ENCODE data around the gene PRAMEF12.
"Not testable (repeated sequence)": the region's sequence is repeated elsewhere in the genome, so short reads cannot be mapped to it uniquely, and the experiment has no call there.

Gene PRAMEF12

GRCh38 chr1:12773438-12773837, at the start of gene PRAMEF12:
TSS of gene PRAMEF12 (plus strand) at chr1:12773738. CDS start at chr1:12774868, 1,130 bp downstream.
- no peak for DNase-seq (ENCODE audit: low read depth in 2 of 2)

- DNase-seq (ENCODE audit: low read depth in 2 of 2), result no peak
Measured at GRCh38 chr1:12728391-12728790, 45.1 kb upstream of the PRAMEF12 start.

GRCh38 chr1:12730156-12730555, 43.4 kb upstream of the PRAMEF12 start:
- no peak for DNase-seq (ENCODE audit: low read depth in 2 of 2)

- not testable (repeated sequence) for DNase-seq (ENCODE audit: low read depth in 2 of 2)
Measured at GRCh38 chr1:12731084-12731483, 42.5 kb upstream of the PRAMEF12 start.

GRCh38 chr1:12734651-12735050, 38.9 kb upstream of the PRAMEF12 start:
- DNase-seq (ENCODE audit: low read depth in 2 of 2), result no peak

- no peak for DNase-seq (ENCODE audit: low read depth in 2 of 2)
Measured at GRCh38 chr1:12738934-12739333, 34.6 kb upstream of the PRAMEF12 start.

- no peak for DNase-seq (ENCODE audit: low read depth in 2 of 2)
Measured at GRCh38 chr1:12739613-12740012, 33.9 kb upstream of the PRAMEF12 start.

GRCh38 chr1:12741946-12742345, 31.6 kb upstream of the PRAMEF12 start:
- DNase-seq (ENCODE audit: low read depth in 2 of 2), result no peak

GRCh38 chr1:12745126-12745991, 28.2 kb upstream of the PRAMEF12 start:
- DNase-seq (ENCODE audit: low read depth in 2 of 2), result no peak

- DNase-seq (ENCODE audit: low read depth in 2 of 2), result no peak
Measured at GRCh38 chr1:12745992-12746323, 27.6 kb upstream of the PRAMEF12 start, which contains the start of gene CFAP107. TSS of gene CFAP107 (plus strand) at chr1:12746200. CDS start at chr1:12746431, 231 bp downstream.

- DNase-seq (ENCODE audit: low read depth in 2 of 2), result no peak
Measured at GRCh38 chr1:12748778-12749355, 24.7 kb upstream of the PRAMEF12 start.

- no peak for DNase-seq (ENCODE audit: low read depth in 2 of 2)
Measured at GRCh38 chr1:12754738-12755137, 18.8 kb upstream of the PRAMEF12 start.

- no peak for DNase-seq (ENCODE audit: low read depth in 2 of 2)
Measured at GRCh38 chr1:12756273-12756672, 17.3 kb upstream of the PRAMEF12 start.

- DNase-seq (ENCODE audit: low read depth in 2 of 2), result no peak
Measured at GRCh38 chr1:12756768-12757413, 16.6 kb upstream of the PRAMEF12 start.

- DNase-seq (ENCODE audit: low read depth in 2 of 2), result no peak
Measured at GRCh38 chr1:12757836-12758235, 15.7 kb upstream of the PRAMEF12 start.

- no peak for DNase-seq (ENCODE audit: low read depth in 2 of 2)
Measured at GRCh38 chr1:12760256-12760795, 13.2 kb upstream of the PRAMEF12 start.

- DNase-seq (ENCODE audit: low read depth in 2 of 2), result no peak
Measured at GRCh38 chr1:12761781-12762180, 11.8 kb upstream of the PRAMEF12 start.

GRCh38 chr1:12762766-12763165, 10.8 kb upstream of the PRAMEF12 start:
- no peak for DNase-seq (ENCODE audit: low read depth in 2 of 2)

- DNase-seq (ENCODE audit: low read depth in 2 of 2), result no peak
Measured at GRCh38 chr1:12763479-12763878, 10.1 kb upstream of the PRAMEF12 start.

GRCh38 chr1:12764016-12764415, 9.5 kb upstream of the PRAMEF12 start:
- no peak for DNase-seq (ENCODE audit: low read depth in 2 of 2)

- DNase-seq (ENCODE audit: low read depth in 2 of 2), result no peak
Measured at GRCh38 chr1:12769031-12769430, 4.5 kb upstream of the PRAMEF12 start.

GRCh38 chr1:12769976-12770505, 3.5 kb upstream of the PRAMEF12 start:
- no peak for DNase-seq (ENCODE audit: low read depth in 2 of 2)
